ENCODE measurements around the gene GSTT2.

GSTT2 gene

DNA sequence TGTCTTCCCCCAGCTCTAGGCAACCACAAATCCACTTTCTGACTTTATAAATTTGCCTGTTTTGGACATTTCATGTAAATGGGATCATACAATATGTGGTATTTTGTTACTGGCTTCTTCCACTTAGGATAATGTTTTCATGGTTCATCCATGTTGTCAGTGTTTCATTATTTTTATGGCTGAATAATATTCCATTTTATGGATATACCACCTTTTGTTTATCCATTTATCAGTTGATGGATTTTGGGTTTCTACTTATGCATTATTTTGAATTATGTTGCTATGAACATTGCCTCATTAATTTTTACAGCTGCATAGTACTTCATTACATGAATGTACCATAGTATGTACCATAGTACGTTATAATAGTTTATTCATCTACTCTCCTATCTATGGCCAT lies 36.2 kb downstream of the GSTT2 start:
- ATAC-seq: no peak
- no peak overlapping the region for H3K4me3 Mint-ChIP-seq
- H3K27ac Mint-ChIP-seq: no peak overlapping the region
- no peaks in the 10 kb centered on the region for H3K9me3 Mint-ChIP-seq
- H3K36me3 Mint-ChIP-seq: peaks cover 7% of the 10 kb centered on the region
- H3K27me3 Mint-ChIP-seq: no peaks in the 10 kb centered on the region
- H3K4me1 Mint-ChIP-seq: peaks cover 21% of the 10 kb centered on the region

DNA sequence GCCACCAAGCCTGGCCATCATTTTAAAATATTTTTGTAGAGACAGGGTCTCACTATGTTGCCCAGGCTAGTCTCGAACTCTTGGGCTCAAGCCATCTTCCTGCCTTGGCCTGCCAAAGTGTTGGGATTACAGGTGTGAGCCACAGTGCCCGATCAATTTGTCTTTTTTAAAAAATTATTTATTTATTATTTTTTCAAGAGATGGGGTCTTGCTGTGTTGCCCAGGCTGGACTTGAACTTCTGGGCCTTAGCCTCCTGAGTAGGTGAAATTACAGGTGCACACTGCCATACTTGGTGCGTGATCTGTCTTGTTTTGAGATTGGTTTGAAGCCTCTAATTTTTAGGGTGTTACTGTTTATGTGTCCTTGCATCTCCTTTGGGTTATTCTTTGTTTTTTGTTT lies 41.4 kb downstream of the GSTT2 start:
- no peaks in the 10 kb centered on the region for H3K9me3 Mint-ChIP-seq
- peaks cover 26% of the 10 kb centered on the region for H3K36me3 Mint-ChIP-seq
- ATAC-seq: no peak
- H3K27me3 Mint-ChIP-seq: no peaks in the 10 kb centered on the region
- no peak overlapping the region for H3K4me3 Mint-ChIP-seq
- H3K27ac Mint-ChIP-seq: no peak overlapping the region
- peaks cover 15% of the 10 kb centered on the region for H3K4me1 Mint-ChIP-seq

DNA sequence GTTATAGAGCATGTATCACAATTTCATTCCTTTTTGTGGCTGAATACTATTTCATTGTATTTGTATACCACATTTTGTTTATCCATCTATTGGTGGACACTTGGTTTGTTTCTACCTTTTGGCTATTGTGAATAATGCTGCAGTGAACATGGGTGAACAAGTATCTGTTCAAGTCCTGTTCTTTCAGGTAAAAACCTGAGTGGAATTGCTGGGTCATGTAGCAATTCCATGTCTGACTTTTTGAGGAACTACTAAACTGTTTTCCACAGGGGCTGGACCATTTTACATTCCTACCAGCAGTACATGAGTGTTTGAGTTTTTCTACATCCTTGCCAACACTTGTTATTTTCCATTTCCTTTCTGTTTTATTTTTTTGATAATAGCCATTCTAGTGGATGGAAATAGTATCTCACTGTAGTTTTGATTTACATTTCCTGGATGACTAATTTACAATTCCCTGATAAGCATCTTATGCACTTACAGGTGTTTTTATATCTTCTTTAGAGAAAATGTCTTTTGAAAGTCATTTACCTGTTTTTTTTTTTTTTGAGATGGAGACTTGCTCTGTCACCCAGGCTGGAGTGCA lies 43.4 kb downstream of the GSTT2 start:
- peaks cover 24% of the 10 kb centered on the region for H3K36me3 Mint-ChIP-seq
- H3K27me3 Mint-ChIP-seq: no peaks in the 10 kb centered on the region
- H3K4me1 Mint-ChIP-seq: peaks cover 20% of the 10 kb centered on the region

DNA sequence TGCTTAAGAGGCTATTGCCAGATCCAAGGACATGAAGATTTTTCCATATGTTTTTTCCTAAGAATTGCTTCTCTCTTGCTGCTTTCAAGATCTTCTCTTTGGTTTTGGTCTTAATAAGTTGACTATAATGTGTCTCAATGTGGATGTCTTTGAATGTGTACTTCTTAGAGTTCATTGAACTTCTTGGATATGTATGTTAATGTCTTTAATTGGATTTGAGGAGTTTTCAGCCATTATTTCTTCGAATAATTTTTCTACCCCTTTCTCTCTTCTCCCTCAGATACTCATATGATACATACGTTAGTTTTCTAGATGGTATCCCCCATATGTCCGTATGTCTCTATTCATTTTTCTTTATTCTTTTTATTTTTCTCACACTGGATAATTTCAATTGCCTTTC lies 44.4 kb downstream of the GSTT2 start:
- H3K4me1 Mint-ChIP-seq: peaks cover 26% of the 10 kb centered on the region
- no peaks in the 10 kb centered on the region for H3K27me3 Mint-ChIP-seq
- no peaks in the 10 kb centered on the region for H3K9me3 Mint-ChIP-seq
- H3K27ac Mint-ChIP-seq: no peak overlapping the region
- H3K36me3 Mint-ChIP-seq: peaks cover 24% of the 10 kb centered on the region
- ATAC-seq: no peak
- H3K4me3 Mint-ChIP-seq: no peak overlapping the region

More for the DNA sequence above, 43.4 kb downstream of the GSTT2 start:
- ATAC-seq: no peak
- Mint-ChIP-seq H3K4me3 (no peak overlapping the region), H3K9me3 (no peaks in the 10 kb centered on the region), H3K27ac (no peak overlapping the region)

DNA sequence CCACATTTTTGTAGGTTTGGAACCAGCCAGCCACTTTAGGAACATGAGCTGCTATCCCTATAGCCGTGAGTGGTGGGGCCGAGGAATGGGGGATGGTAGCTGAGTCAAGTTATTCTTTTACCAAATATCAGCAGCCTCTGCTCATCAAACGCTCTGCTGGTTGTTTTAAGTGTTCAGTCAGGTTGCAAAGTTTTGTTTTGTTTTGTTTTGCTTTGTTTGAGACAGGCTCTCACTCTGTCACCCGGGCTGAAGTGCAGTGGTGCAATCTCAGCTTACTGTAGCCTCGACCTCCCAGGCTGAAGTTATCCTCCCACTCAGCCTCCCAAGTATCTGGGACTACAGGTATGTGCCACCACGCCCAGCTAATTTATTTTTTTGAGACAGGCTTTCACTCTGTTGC lies 45.5 kb downstream of the GSTT2 start:
- Mint-ChIP-seq H3K4me3 (no peak overlapping the region), H3K27ac (no peak overlapping the region), H3K27me3 (no peaks in the 10 kb centered on the region), H3K4me1 (peaks cover 31% of the 10 kb centered on the region), H3K9me3 (no peaks in the 10 kb centered on the region), H3K36me3 (peaks cover 24% of the 10 kb centered on the region)
- no peak for ATAC-seq

DNA sequence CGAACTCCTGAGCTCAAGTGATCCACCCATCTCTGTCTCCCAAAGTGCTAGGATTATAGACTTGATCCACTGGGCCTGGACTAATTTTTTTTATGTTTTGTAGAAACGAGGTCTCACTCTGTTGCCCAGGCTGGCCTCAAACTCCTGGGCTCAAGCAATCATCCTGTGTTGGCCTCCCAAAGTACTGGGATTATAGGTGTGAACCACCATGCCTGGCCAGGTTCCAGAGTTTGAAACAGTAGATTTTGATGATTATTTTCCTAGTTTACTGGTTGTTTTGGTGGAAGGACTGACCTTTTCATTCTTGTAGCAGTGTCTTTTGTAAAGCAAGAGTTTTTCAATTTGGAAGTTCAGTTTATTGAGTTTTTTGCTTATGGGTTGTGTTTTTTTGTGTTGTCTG lies 46.1 kb downstream of the GSTT2 start:
- no peaks in the 10 kb centered on the region for H3K27me3 Mint-ChIP-seq
- H3K4me1 Mint-ChIP-seq: peaks cover 32% of the 10 kb centered on the region
- no peaks in the 10 kb centered on the region for H3K9me3 Mint-ChIP-seq
- H3K4me3 Mint-ChIP-seq: no peak overlapping the region
- ATAC-seq: no peak
- H3K36me3 Mint-ChIP-seq: peaks cover 24% of the 10 kb centered on the region
- no peak overlapping the region for H3K27ac Mint-ChIP-seq

DNA sequence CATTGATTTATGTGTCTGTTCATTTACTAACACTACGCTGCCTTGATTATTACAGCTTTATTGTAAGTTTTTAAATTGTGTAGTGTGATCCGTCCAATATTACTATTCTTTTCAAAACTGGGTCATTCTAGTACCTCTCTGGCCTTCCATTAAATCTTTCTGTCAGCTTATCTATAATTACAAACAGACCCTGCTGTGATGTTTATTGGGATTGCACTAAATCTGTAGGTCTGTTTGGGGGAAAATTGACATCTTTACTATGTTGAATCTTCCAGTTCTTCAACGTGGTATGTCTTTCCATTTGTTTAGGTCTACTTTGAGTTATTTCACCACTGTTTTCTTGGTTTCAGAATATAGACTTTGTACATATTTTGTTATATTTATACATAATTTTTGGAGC lies 46.8 kb downstream of the GSTT2 start:
- peaks cover 30% of the 10 kb centered on the region for H3K36me3 Mint-ChIP-seq
- H3K27ac Mint-ChIP-seq: no peak overlapping the region
- H3K27me3 Mint-ChIP-seq: no peaks in the 10 kb centered on the region
- peaks cover 32% of the 10 kb centered on the region for H3K4me1 Mint-ChIP-seq
- no peaks in the 10 kb centered on the region for H3K9me3 Mint-ChIP-seq
- H3K4me3 Mint-ChIP-seq: no peak overlapping the region
- ATAC-seq: no peak

DNA sequence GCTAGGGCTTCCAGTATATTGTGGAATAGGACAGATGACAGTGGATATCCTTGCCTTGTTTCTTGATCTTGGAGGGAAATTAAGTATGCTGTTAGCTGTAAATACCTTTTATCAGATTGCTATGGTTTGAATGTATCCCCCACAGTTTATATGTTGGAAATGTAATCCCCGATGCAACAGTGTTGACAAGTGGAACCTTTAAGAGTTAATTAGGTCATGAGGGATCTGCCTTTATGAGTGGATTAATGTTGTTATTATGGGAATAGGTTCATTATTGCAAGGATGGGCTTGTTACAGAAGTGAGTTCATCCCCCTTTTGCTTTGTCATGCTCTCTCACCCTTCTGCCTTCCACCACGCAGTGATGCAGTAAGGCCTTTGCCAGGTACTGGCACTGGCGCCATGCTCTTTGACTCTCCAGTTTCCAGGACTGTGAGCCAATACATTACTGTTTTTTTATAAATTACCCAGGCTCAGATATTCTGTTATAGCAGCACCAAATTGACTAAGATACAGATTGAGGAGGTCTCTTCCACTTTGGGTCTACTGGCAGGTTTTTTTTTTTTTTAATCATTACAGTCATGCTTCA lies 47.5 kb downstream of the GSTT2 start:
- no peaks in the 10 kb centered on the region for H3K9me3 Mint-ChIP-seq
- H3K4me3 Mint-ChIP-seq: no peak overlapping the region
- H3K27me3 Mint-ChIP-seq: no peaks in the 10 kb centered on the region
- H3K4me1 Mint-ChIP-seq: peaks cover 32% of the 10 kb centered on the region
- H3K36me3 Mint-ChIP-seq: peaks cover 30% of the 10 kb centered on the region
- no peak overlapping the region for H3K27ac Mint-ChIP-seq
- no peak for ATAC-seq

DNA sequence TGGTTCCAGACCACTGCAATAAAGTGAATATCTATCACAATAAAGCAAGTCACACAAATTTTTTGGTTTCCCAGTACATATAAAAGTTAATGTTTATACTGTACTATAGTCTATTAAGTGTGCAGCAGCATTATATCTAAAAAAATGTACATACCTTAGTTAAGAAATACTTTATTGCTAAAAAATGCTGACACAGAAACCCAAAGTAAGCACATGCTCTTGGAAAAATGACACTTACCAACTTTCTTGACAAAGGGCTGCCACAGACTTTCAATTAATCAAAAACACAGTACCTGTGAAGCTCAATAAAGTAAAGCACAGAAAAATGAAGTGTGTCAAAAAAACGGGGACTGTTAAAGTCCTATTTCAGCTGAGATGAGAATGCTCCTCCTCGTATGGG lies 48.1 kb downstream of the GSTT2 start:
- H3K36me3 Mint-ChIP-seq: peaks cover 30% of the 10 kb centered on the region
- ATAC-seq: no peak
- no peaks in the 10 kb centered on the region for H3K27me3 Mint-ChIP-seq
- no peak overlapping the region for H3K27ac Mint-ChIP-seq
- peaks cover 31% of the 10 kb centered on the region for H3K4me1 Mint-ChIP-seq
- H3K4me3 Mint-ChIP-seq: no peak overlapping the region
- H3K9me3 Mint-ChIP-seq: no peaks in the 10 kb centered on the region

DNA sequence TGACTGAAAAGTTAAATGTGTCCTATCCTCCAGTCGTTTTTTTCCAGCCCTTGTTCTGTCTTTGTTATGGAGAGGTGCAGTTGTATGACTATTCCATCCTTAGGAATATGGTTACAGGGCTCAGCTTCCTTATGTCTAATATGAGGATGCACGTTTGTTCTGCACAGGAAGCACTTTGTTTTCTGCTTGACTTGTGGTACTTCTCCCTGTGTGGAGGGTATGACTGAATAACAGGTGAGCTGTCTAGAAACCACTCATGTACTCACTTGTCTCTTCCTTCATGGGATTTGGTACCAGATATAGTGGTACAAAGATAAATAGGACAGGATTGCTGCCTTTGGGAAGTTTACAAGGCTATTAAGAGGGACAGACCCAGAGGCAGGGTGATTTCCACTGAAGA lies 48.6 kb downstream of the GSTT2 start:
- ATAC-seq: no peak
- Mint-ChIP-seq H3K4me3 (no peak overlapping the region), H3K27me3 (no peaks in the 10 kb centered on the region), H3K36me3 (peaks cover 30% of the 10 kb centered on the region), H3K9me3 (no peaks in the 10 kb centered on the region), H3K4me1 (peaks cover 29% of the 10 kb centered on the region), H3K27ac (no peak overlapping the region)

DNA sequence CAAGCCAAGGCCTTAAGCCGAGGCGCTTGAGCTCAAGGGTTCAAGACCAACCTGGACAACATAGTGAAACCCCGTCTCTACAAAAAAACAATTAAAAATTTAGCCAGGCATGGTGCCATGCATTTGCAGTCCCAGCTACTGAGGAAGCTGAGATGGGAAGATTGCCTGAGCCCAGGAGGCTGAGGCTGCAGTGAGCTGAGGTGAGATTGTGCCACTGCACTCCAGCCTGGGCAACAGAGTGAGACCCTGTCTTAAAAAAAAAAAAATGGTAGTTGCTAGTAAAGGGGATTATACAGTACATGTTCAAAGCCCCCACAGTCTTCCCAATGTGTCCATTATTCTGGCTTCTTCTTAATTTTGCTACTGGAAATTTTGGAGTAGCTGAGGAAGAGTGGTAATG lies 49.4 kb downstream of the GSTT2 start:
- no peak overlapping the region for H3K4me3 Mint-ChIP-seq

DNA sequence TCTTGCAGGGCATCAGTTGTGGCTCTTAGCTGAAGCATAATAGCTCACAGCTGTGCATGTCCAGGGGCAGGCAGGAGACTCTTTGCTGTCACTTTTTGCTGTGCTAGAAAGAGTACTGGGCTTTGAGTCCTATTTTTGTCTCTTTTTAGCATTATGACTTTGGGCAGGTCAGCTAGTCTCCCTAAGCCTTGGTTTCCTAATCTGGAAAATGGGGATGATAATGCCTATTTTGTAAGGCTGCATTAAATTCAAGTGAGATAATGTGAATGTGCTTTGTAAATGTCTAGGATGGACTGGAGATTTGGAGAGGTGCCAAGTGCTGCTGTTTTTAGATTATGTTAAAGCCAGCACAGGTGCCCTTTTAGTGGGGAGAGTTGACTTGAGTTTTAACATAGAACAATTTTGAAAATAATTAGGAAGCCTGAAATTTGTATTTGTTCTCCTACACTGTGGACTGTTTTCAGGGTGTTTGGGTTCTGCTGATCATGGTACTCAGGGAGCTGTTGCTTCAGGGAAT lies 50.3 kb downstream of the GSTT2 start:
- H3K27ac Mint-ChIP-seq: no peak overlapping the region
- no peak for ATAC-seq
- peaks cover 31% of the 10 kb centered on the region for H3K4me1 Mint-ChIP-seq
- H3K9me3 Mint-ChIP-seq: no peaks in the 10 kb centered on the region
- peaks cover 18% of the 10 kb centered on the region for H3K36me3 Mint-ChIP-seq
- no peaks in the 10 kb centered on the region for H3K27me3 Mint-ChIP-seq
- H3K4me3 Mint-ChIP-seq: no peak overlapping the region

More for the DNA sequence above, 49.4 kb downstream of the GSTT2 start:
- no peak for ATAC-seq
- Mint-ChIP-seq H3K36me3 (peaks cover 26% of the 10 kb centered on the region), H3K27me3 (no peaks in the 10 kb centered on the region), H3K9me3 (no peaks in the 10 kb centered on the region), H3K27ac (no peak overlapping the region), H3K4me1 (peaks cover 31% of the 10 kb centered on the region)
